NB4 (cell line): Measurements from ENCODE around the gene LSAMP.

Experiments
- DNase-seq: peaks from one replicate; pipeline ENCODE4 v3.0.0; 2010; ENCODE audit warnings: low read depth
- H3K4me3 ChIP-seq: one replicate; pipeline ENCODE4 v1.5.1; 2011; ENCODE audit warnings: mild to moderate bottlenecking, low read depth, low read length, moderate library complexity
- CTCF ChIP-seq: IDR thresholded peaks from one replicate; pipeline ENCODE4 v1.5.1; 2012; ENCODE audit warnings: low read depth, low read length
- MAX ChIP-seq: IDR thresholded peaks from 2 replicates; pipeline ENCODE4 v1.6.1; 2011; ENCODE audit warnings: low read depth, low read length
- MYC ChIP-seq: IDR thresholded peaks from 2 replicates; pipeline ENCODE4 v1.6.1; 2011; ENCODE audit warnings: low read depth, low read length
- POLR2A ChIP-seq: IDR thresholded peaks from 2 replicates; pipeline ENCODE4 v1.6.1; 2011; ENCODE audit warnings: mild to moderate bottlenecking; ENCODE audit not compliant: insufficient read length; ENCODE audit errors: extremely low read depth

The LSAMP gene

GRCh38 chr3:116441652-116442051 lies 3.6 kb downstream of the LSAMP start:
- TF ChIP-seq MAX (no peak), CTCF (no peak), MYC (no peak), POLR2A (no peak)
- no peak for DNase-seq
- H3K4me3 ChIP-seq = no peak overlapping the region

DNA sequence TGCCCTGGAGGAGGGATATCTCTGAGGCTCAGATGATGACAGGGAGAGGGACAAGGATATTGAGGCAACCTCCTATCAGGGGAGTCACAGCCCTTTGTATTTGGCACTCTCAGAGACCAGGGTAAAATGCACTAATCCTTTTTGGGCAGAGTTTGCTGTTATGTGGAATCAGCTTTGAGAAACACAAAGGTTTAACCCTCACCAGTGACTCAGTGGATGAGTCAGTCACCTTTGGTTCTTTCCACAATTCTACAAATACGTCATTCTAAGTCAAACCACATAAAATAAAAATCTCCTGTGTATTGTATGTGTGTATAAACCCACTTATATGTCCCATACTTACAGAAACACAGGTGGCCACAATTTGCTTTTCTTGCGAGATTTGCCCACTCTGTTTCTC lies 5.1 kb downstream of the LSAMP start:
- no peak for DNase-seq
- no peak overlapping the region for H3K4me3 ChIP-seq
- no peak for TF ChIP-seq POLR2A

GRCh38 chr3:116433552-116433951 lies 11.7 kb downstream of the LSAMP start:
- TF ChIP-seq MYC (no peak), POLR2A (no peak), CTCF (no peak), MAX (no peak)
- DNase-seq = no peak
- H3K4me3 ChIP-seq = no peak overlapping the region

- TF ChIP-seq POLR2A (no peak), CTCF (no peak), MAX (no peak), MYC (no peak)
- no peak overlapping the region for H3K4me3 ChIP-seq
- DNase-seq = no peak
These were observed 12.5 kb downstream of the LSAMP start for GRCh38 chr3:116432795-116433194.

DNA sequence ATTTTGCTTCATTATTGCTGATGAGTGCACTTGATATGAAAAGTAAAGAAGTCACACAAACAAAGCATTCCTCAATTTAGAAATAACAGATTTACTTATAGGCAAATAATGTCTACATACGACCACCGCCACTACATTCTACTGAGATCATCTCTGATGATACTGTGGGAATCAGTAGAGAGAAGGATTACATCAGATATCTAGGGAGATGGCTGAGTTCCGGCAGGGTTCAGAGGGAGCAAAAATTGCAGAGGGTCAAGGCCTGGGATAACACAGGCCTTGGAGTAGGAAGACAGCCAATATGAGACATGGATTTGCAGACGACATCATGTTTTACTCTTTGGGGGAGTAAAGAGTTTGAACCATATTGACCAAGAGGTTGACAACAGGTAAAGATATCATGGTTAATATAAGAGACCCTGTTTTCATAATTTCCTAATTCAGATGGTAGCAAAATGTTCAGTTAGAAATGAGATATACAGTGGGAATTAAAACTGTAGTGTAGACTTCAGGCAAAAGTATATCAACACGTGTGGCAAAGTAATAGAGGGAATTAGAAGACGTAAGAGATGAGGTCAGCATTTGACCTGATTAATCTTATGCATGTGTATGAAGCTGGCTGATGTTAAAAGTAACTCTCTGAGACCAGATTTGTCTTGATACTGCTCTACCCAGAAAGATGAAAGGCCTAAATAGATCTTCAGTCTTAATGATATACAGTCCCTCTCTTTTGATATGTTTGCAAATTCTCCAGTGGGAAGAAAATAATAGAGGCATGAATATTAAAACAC lies 15.6 kb downstream of the LSAMP start:
- DNase-seq = no peak
- TF ChIP-seq POLR2A = no peak
- TF ChIP-seq MYC = no peak
- no peak for TF ChIP-seq MAX
- no peak for TF ChIP-seq CTCF

DNA sequence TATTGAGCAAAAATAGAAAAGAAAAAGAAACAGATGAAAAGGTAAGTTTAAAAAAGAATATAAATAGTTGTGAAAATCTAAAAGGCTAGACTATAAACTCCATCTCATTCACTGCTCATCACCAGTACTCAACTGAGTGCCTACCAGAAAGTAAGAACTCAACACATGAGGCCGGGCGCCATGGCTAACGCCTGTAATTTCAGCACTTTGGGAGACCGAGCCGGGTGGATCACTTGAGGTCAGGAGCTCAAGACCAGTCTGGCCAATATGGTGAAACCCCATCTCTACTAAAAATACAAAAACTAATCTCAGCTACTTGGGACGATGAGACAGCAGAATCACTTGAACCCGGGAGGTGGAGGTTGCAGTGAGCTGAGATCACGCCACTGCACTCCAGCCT lies 19.3 kb downstream of the LSAMP start:
- H3K4me3 ChIP-seq = no peak overlapping the region
- TF ChIP-seq POLR2A (no peak), MAX (no peak), MYC (no peak), CTCF (no peak)
- no peak for DNase-seq

More for the DNA sequence above, 15.6 kb downstream of the LSAMP start:
- H3K4me3 ChIP-seq = no peak overlapping the region
